Colonic mucosa (tissue), 4 donors: ENCODE results near the gene ATXN7L1. TPM values are rescaled to one million over a fixed set of nuclear protein-coding genes. Genes with fewer than 3 reads are reported as not detected.

Experiments
- DNase-seq: peaks from one replicate; pipeline ENCODE4 v3.0.0-alpha.2; 2020
- H3K27ac ChIP-seq: fragments of 200-600 bp; one replicate; pipeline ENCODE4 v1.8.0; 2021
- H3K27me3 ChIP-seq: fragments of 200-600 bp; one replicate; pipeline ENCODE4 v1.8.0; 2021
- H3K36me3 ChIP-seq: fragments of 200-600 bp; one replicate; pipeline ENCODE4 v1.8.0; 2021
- H3K4me1 ChIP-seq: fragments of 200-600 bp; one replicate; pipeline ENCODE4 v1.8.0; 2021; ENCODE audit warnings: mild to moderate bottlenecking
- H3K4me3 ChIP-seq: fragments of 200-600 bp; one replicate; pipeline ENCODE4 v1.8.0; 2021
- H3K9ac ChIP-seq, 2 donors: one replicate each; pipeline ENCODE4 v1.7.0; 2013; ENCODE audit warnings: control low read depth in 2 of 2, low read depth in 2 of 2, low read length in 2 of 2
- H3K9me3 ChIP-seq: fragments of 200-600 bp; one replicate; pipeline ENCODE4 v1.8.0; 2021
- intact Hi-C: fragments of 100-400 bp; cut with DNase I; formaldehyde crosslinking; loops from one replicate; pipeline ENCODE4 v1.14.1; 2022
- total RNA-seq, 2 donors: library from RNA; stranded (reverse); fragmentation: NEBNext Ultra II Directional in 1 of 2; extraction: Animal tissue kit (Norgen Biotek cat#: 25700) in 1 of 2; gene quantifications; one replicate each; pipeline ENCODE4 v1.2.1, GENCODE V29; 2021
- TF ChIP-seq, protein P1 (sequence below): fragments of 200-600 bp; IDR thresholded peaks from one replicate; pipeline ENCODE4 v1.8.0; 2022; ENCODE audit warnings: antibody characterized with exemption, mild to moderate bottlenecking
- donor health status: healthy.
- donor health status: DM: no; HTN: no; CAD: no.
- donor health status: DM: no; HTN: no; CAD: no.

Gene ATXN7L1
- total RNA-seq, 2 donors from 2014 or later = 13.0 to 15.1 TPM

DNA sequence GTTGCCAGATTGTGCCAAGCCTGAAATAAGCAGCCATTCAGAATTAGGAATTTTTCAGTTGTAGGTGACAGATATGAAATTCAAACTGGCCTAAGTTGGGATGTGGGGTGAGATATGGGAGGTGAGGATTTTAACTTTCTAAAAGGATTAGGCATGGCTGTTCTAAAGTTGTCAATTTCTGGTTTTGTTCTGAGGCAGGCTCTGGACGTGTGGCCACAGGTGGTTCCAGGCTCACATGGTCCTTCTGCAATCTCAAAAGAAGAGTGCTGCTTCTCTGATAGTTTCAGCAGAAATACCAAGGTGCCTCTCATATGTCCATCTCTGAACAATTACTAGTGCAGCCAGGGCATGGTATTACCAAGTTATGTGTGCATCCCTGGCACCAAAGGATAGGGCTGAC lies 316.5 kb downstream of the ATXN7L1 start:
- DNase-seq = no peak
- H3K9ac ChIP-seq = no peak overlapping the region
- intact Hi-C loops = no loop called here
- H3K4me3 ChIP-seq = no peak overlapping the region
- TF ChIP-seq, protein P1, sequence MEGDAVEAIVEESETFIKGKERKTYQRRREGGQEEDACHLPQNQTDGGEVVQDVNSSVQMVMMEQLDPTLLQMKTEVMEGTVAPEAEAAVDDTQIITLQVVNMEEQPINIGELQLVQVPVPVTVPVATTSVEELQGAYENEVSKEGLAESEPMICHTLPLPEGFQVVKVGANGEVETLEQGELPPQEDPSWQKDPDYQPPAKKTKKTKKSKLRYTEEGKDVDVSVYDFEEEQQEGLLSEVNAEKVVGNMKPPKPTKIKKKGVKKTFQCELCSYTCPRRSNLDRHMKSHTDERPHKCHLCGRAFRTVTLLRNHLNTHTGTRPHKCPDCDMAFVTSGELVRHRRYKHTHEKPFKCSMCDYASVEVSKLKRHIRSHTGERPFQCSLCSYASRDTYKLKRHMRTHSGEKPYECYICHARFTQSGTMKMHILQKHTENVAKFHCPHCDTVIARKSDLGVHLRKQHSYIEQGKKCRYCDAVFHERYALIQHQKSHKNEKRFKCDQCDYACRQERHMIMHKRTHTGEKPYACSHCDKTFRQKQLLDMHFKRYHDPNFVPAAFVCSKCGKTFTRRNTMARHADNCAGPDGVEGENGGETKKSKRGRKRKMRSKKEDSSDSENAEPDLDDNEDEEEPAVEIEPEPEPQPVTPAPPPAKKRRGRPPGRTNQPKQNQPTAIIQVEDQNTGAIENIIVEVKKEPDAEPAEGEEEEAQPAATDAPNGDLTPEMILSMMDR = no peak
- no peaks in the 10 kb centered on the region for H3K9me3 ChIP-seq
- H3K4me1 ChIP-seq = no peaks in the 10 kb centered on the region
- no peak overlapping the region for H3K27ac ChIP-seq
- H3K36me3 ChIP-seq = no peaks in the 10 kb centered on the region
- no peaks in the 10 kb centered on the region for H3K27me3 ChIP-seq

Other genes with a start within 250 kb of the ATXN7L1 start
- 1 to 10 TPM; 5.3 to 7.7 TPM for gene CDHR3, start 86.7 kb upstream of the ATXN7L1 start, total RNA-seq
- 10 to 100 TPM; 89.0 to 94.0 TPM for gene SYPL1, start 235.7 kb upstream of the ATXN7L1 start, total RNA-seq